Prostate gland (tissue), 2 donors: ENCODE data around the gene ACE.

Experiments used
- POLR2A ChIP-seq: fragments of 450-650 bp; IDR thresholded peaks from one replicate; pipeline ENCODE4 v1.6.1; 2016; ENCODE audit warnings: antibody characterized with exemption, mild to moderate bottlenecking
- POLR2AphosphoS5 ChIP-seq: sonication (generic); formaldehyde crosslinking; IDR thresholded peaks from one replicate; pipeline ENCODE4 v1.6.1; 2017; ENCODE audit warnings: antibody characterized with exemption
- TF ChIP-seq, protein P1 (sequence below), 4 experiments: fragments of 200-600 bp in 2 of 4; fragments of 450-650 bp in 2 of 4; sonication (generic) in 2 of 4; IDR thresholded peaks; 1 replicate in 3 of 4; 2 replicates in 1 of 4; pipeline ENCODE4 v1.5.1; 2016 to 2019; ENCODE audit warnings: antibody characterized with exemption in 4 of 4, mild to moderate bottlenecking in 2 of 4, moderate library complexity in 2 of 4

DNA sequence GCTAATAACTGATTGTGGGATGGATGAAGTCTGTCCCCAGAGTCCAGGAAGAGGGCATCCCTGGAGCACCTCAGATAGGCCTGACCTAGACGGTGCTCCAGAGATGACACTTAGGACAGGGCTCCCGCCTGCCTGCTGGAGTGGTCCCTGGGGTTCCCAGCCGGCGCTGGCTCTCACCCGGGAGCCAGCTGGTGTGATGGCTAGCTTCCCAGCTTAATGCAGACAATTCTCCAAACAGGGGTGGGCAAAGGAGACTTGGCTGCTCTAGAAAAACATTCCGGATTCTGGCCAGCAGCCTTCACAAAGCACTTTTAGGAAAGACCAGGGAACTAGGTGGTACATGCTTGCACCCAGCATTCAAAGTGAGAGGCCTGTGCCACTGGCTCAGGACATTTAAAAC is 18.6 kb downstream of the ACE start:
- TF ChIP-seq, protein P1, sequence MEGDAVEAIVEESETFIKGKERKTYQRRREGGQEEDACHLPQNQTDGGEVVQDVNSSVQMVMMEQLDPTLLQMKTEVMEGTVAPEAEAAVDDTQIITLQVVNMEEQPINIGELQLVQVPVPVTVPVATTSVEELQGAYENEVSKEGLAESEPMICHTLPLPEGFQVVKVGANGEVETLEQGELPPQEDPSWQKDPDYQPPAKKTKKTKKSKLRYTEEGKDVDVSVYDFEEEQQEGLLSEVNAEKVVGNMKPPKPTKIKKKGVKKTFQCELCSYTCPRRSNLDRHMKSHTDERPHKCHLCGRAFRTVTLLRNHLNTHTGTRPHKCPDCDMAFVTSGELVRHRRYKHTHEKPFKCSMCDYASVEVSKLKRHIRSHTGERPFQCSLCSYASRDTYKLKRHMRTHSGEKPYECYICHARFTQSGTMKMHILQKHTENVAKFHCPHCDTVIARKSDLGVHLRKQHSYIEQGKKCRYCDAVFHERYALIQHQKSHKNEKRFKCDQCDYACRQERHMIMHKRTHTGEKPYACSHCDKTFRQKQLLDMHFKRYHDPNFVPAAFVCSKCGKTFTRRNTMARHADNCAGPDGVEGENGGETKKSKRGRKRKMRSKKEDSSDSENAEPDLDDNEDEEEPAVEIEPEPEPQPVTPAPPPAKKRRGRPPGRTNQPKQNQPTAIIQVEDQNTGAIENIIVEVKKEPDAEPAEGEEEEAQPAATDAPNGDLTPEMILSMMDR (IDR thresholded peaks at IDR 0.05): no peak
- TF ChIP-seq POLR2A (no peak), POLR2AphosphoS5 (no peak)
